AG10803 (cell line): ENCODE measurements around the gene STK4.
A peak's percentile ranks its signal among the peaks of the same experiment; 100 is the strongest.

ENCODE experiments used
- DNase-seq: peaks from one replicate; pipeline ENCODE4 v3.0.0; 2010; ENCODE audit warnings: low read depth
- H3K4me3 ChIP-seq: 2 replicates; pipeline ENCODE4 v1.5.1; 2011; ENCODE audit warnings: mild to moderate bottlenecking, low read length, control low read depth
- TF ChIP-seq, protein P1 (sequence below): conservative IDR thresholded peaks from 2 replicates; pipeline ENCODE4 v1.5.1; 2011; ENCODE audit warnings: mild to moderate bottlenecking, low read length, control low read depth, inconsistent platforms

STK4 gene

DNA sequence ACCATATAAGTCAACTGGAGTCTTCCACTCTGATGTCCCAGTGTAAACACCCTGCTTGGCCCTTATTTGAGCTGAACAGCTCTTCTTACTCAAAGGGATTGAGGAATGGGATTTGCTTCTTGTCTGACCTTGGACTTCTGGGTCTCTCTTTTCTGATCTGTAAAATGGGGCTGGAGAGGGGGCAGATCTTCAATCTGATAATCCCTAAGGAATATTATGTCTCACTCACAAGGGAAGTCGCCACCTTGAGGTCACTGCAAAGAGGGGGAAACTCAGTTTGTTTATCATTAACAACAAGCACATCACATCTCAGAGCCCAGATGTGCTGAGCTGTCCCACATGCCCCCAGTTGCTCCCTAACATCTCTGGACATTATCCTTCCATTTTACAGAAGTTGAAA, 119.6 kb downstream of the STK4 start:
- TF ChIP-seq, protein P1, sequence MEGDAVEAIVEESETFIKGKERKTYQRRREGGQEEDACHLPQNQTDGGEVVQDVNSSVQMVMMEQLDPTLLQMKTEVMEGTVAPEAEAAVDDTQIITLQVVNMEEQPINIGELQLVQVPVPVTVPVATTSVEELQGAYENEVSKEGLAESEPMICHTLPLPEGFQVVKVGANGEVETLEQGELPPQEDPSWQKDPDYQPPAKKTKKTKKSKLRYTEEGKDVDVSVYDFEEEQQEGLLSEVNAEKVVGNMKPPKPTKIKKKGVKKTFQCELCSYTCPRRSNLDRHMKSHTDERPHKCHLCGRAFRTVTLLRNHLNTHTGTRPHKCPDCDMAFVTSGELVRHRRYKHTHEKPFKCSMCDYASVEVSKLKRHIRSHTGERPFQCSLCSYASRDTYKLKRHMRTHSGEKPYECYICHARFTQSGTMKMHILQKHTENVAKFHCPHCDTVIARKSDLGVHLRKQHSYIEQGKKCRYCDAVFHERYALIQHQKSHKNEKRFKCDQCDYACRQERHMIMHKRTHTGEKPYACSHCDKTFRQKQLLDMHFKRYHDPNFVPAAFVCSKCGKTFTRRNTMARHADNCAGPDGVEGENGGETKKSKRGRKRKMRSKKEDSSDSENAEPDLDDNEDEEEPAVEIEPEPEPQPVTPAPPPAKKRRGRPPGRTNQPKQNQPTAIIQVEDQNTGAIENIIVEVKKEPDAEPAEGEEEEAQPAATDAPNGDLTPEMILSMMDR = no peak
- DNase-seq = no peak
- H3K4me3 ChIP-seq = no peak overlapping the region

DNA sequence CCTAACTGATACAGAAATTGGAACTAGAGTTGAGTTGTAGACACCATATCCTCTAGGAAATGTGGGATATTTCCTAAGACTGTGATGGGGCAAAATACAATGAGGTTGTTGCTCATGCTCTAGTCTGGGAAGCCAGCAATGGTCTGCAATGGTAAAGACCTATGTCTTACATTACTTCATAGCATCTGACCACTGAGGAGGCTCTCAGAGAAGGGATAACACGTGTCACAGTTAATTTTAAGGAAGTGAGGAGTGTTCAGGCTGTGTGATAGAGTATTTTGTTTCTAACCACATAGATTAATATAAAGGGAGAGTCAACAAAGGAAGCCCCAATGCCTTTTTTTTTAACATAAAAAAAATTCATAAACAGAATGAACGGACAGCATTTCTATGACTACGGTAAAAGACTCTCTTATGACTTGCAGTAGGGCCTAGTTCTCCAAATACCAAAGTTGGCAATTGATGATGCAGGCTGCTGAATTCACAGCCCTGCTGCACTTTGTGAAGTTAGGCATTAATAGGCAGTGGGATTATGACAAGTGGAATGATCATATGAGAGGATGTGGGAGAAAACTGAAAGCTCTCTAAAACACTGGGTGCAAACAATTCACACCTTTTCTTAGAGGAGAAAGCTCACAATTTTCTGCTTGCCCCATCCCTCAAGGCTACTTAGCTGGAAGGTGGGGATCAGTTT, 120.9 kb downstream of the STK4 start:
- DNase-seq = no peak
- TF ChIP-seq, protein P1 = no peak
- no peak overlapping the region for H3K4me3 ChIP-seq

DNA sequence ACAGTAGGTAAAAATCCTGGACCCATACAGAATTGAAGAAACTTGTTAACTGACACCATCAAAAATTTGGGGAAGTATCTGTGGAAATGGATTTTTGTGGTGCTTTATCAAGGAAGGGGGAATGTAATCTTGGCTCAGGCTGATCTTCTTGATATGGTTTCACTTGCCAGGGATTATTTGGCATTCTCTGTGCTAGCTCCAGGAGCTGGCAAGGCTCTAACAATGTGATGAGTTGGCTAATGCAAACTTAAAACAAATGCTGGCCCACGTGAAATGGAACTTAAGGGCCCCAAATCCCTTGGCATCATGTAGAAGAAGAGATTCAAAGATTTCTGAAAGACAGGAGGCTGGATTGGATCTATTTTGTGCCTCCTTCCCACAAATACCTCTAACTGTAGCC, 121.5 kb downstream of the STK4 start:
- peak; percentile 82 for DNase-seq

DNA sequence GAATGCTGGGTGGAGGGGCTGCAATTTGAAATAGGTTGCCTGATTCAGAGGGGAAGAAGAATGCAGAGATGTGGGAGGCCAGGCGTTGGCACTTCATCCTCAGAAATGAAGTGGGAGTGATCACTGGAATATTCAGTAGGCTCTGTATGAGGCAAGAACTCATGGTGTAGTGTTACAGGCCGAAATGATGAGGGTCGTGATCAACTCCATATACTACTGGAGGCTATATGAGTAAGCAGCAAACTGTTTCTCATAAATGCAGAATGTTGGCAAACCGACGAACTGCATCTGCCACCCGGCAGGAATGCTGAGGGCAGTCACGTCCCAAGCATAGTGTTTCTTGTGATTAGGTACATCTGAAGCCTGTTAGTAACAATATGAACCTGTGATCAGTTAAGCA, 121.9 kb downstream of the STK4 start:
- no peak overlapping the region for H3K4me3 ChIP-seq
- TF ChIP-seq, protein P1 = no peak
- peak; percentile 93 for DNase-seq

More for the DNA sequence above, 121.5 kb downstream of the STK4 start:
- no peak overlapping the region for H3K4me3 ChIP-seq
- TF ChIP-seq, protein P1 = no peak

DNA sequence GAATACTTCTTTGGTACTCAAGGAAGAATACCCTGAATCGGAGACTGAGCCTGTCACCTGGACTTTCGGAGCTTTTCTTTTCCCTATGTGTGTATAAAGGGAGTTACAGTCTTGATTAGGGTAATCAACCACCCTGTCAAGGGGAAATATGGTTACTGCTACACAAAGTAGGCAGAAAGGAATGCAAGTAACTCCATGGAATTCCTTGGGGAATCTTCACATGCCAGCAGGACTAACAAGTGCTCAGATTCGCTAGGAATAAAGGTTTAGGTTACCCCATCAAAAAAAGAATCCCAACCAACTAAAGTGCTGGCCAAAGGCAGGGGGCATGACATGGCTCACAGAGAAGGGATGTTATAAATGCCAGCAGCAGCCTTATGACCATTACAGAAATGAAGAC, 124.2 kb downstream of the STK4 start:
- DNase-seq = peak; percentile 74
- TF ChIP-seq, protein P1 = no peak
- H3K4me3 ChIP-seq = no peak overlapping the region

DNA sequence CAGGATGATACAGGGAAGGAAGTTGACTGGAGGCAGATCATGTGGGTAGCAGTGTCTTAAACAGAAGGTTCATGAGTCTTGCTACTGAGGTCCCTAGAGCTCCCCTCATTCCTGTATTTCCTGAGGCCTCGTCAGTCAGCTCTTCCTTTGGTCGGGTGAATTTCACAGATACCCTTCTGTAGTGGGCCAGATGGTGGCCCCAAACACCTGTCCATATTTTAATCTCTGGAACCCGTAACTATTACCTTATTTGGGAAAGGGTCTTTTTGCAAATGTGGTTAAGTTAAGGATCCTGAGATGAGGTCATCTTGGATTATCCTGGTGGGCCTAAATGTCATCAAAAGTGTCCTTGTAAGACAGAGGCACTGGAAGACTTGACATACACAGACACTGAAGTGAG, 125.1 kb downstream of the STK4 start:
- H3K4me3 ChIP-seq = no peak overlapping the region
- DNase-seq = no peak
- TF ChIP-seq, protein P1 = no peak

DNA sequence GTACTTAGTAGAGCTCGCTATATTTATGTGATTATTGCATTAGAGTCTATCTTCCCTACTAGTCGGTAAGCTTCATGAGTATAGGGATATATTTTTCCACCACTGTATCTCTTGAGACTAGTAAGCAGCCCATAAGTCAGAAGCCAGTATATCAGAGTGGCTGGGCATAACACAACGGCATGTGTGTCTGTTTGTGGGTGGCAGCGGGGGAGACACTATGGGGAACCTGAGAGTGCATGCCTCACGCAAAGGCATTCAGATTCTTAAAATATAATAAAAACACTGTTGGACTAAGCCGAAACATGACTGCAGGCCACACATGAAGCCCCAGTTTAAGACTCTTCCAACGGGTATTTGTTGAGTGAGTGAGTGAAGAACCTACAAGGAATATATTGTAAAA, 126.6 kb downstream of the STK4 start:
- H3K4me3 ChIP-seq = no peak overlapping the region
- no peak for DNase-seq
- TF ChIP-seq, protein P1 = no peak
